ENCODE results near the gene POLE. TPM values are rescaled to one million over a fixed set of nuclear protein-coding genes. Genes with fewer than 3 reads are reported as not detected.

POLE gene
- total and polyA plus RNA-seq, 2 donors (not counting 1 experiment from before 2014, with no cell fraction given), result 6.2 to 9.6 TPM

DNA sequence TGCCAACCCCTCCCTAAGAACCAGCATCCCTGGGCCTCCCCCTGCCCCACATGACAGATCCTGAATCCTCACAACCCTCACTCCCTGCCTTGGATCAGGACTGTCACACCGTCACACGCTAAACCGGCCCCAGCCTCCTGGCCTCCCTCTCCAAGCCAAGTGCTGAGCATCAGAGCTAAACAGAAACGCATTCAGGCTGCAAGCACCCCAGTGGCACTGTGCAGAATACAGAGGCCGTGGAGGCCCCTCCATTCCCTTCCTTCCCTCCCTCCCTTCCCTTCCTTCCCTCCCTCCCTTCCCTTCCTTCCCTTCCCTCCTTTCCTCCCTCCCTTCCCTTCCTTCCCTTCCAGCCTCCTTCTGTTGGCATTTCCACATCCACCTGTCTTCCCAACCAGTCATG lies 12.6 kb downstream of the POLE start:
- no peak for DNase-seq (ENCODE audit: low read depth in 2 of 2)
- Histone ChIP-seq H3K4me2 (ENCODE audit: extremely low read depth, insufficient read depth, low read length) (no peak overlapping the region), H3K9ac (ENCODE audit: insufficient read depth, low read length) (no peak overlapping the region), H3K79me2 (ENCODE audit: control insufficient read depth, insufficient read depth, low read length) (peaks cover 2% of the 10 kb centered on the region), H3K4me3 (replicated peaks in 1 of 4; ENCODE audit: control extremely low read depth in 1 of 4, insufficient read depth in 1 of 4, low read depth in 3 of 4, low read length in 4 of 4) (no peak overlapping the region), H3K36me3 (ENCODE audit: control insufficient read depth, insufficient read depth, low read length) (peaks cover 11% of the 10 kb centered on the region), H3K4me1 (ENCODE audit: control insufficient read depth, extremely low read depth, insufficient read depth, low read length) (no peaks in the 10 kb centered on the region), H3K9me3 (ENCODE audit: control insufficient read depth, insufficient read depth, low read depth, low read length) (no peaks in the 10 kb centered on the region), H2AFZ (ENCODE audit: low read length) (no peak overlapping the region), H3K27me3 (ENCODE audit: control insufficient read depth, insufficient read depth, low read length) (no peaks in the 10 kb centered on the region), H3K27ac (ENCODE audit: insufficient read depth, low read length) (no peak overlapping the region), H4K20me1 (ENCODE audit: control insufficient read depth, extremely low read depth, insufficient read depth, low read length) (no peaks in the 10 kb centered on the region)
- TF ChIP-seq, protein P1, sequence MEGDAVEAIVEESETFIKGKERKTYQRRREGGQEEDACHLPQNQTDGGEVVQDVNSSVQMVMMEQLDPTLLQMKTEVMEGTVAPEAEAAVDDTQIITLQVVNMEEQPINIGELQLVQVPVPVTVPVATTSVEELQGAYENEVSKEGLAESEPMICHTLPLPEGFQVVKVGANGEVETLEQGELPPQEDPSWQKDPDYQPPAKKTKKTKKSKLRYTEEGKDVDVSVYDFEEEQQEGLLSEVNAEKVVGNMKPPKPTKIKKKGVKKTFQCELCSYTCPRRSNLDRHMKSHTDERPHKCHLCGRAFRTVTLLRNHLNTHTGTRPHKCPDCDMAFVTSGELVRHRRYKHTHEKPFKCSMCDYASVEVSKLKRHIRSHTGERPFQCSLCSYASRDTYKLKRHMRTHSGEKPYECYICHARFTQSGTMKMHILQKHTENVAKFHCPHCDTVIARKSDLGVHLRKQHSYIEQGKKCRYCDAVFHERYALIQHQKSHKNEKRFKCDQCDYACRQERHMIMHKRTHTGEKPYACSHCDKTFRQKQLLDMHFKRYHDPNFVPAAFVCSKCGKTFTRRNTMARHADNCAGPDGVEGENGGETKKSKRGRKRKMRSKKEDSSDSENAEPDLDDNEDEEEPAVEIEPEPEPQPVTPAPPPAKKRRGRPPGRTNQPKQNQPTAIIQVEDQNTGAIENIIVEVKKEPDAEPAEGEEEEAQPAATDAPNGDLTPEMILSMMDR (conservative IDR thresholded peaks at IDR 0.05 in 1 of 2, IDR thresholded peaks at IDR 0.05 in 1 of 2; ENCODE audit: low read depth in 1 of 2, low read length in 2 of 2), result no peak
- no peak for TF ChIP-seq EZH2 (IDR thresholded peaks at IDR 0.05; ENCODE audit: low read length, missing control alignments)

DNA sequence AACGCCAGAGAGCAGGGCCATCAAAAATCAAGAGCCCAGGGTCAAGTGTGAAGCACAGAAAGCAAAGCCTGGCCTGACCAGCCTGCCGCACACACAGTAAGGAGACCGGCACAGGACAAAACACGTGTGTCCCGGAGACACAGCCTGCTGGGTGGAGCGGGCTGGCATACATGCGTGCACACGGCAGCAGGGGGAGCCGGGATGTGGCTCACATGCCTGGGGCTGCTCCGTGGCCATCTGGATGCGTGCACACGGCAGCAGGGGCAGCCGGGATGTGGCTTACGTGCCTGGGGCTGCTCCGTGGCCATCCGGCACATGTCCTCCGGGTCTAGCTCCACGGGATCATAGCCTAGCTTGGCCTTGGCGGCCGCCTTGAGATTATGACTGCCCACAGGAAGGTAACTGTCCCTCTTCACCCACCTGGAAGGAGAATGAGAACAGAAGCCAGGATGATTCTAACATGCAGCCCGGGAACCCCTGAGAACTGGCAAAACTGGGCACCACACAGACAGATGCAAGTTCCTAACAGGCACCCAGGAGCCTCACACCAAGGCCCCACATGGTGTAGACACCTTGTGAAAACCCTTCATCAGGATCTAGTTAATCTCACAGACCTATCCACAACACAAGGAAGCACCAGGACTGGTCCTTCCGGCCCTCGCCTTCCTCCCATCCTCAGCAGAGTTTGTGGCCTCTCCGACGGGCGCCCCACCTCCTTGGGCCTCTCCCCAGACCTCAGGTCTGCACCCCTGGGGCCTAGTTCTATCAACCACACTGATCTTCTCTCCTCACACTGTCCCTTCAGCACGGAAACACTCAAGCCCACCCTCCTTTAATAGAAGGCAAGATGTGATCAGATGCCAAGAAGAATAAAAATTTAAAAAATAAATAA lies 13.6 kb downstream of the POLE start:
- DNase-seq (ENCODE audit: low read depth in 2 of 2), result no peak
- H4K20me1 ChIP-seq (ENCODE audit: control insufficient read depth, extremely low read depth, insufficient read depth, low read length), result no peaks in the 10 kb centered on the region

DNA sequence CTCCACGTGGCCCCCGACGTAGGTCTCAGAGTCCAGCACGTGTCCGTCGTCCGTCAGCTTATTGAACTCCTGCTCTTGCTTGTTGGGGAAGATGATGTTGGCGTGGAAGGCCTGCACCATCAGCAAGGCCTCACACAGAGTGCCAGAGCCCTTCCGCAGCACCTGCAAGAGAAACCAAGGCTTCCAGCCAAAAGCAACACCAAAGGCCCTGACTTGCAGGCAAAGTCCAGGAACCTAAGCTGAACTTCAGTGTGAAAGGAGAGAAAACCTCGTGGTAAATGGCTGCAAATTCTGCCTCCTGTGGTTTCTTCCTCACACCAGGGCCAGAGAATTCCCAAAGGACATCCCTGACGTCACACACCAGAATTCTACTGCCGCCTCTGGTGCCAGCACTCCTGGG lies 14.5 kb downstream of the POLE start:
- DNase-seq (ENCODE audit: low read depth in 2 of 2), result no peak
- H3K79me2 ChIP-seq (ENCODE audit: control insufficient read depth, insufficient read depth, low read length), result no peaks in the 10 kb centered on the region
- TF ChIP-seq, protein P1 (conservative IDR thresholded peaks at IDR 0.05 in 1 of 2, IDR thresholded peaks at IDR 0.05 in 1 of 2; ENCODE audit: low read depth in 1 of 2, low read length in 2 of 2), result no peak
- no peak for TF ChIP-seq EZH2 (IDR thresholded peaks at IDR 0.05; ENCODE audit: low read length, missing control alignments)

More for the DNA sequence above, 13.6 kb downstream of the POLE start:
- no peak overlapping the region for H3K4me2 ChIP-seq (ENCODE audit: extremely low read depth, insufficient read depth, low read length)
- no peak overlapping the region for H3K27ac ChIP-seq (ENCODE audit: insufficient read depth, low read length)
- no peak overlapping the region for H3K9ac ChIP-seq (ENCODE audit: insufficient read depth, low read length)
- H3K9me3 ChIP-seq (ENCODE audit: control insufficient read depth, insufficient read depth, low read depth, low read length), result no peaks in the 10 kb centered on the region
- no peak overlapping the region for H3K4me3 ChIP-seq (replicated peaks in 1 of 4; ENCODE audit: control extremely low read depth in 1 of 4, insufficient read depth in 1 of 4, low read depth in 3 of 4, low read length in 4 of 4)
- no peaks in the 10 kb centered on the region for H3K27me3 ChIP-seq (ENCODE audit: control insufficient read depth, insufficient read depth, low read length)
- no peak for TF ChIP-seq EZH2 (IDR thresholded peaks at IDR 0.05; ENCODE audit: low read length, missing control alignments)
- TF ChIP-seq, protein P1 (conservative IDR thresholded peaks at IDR 0.05 in 1 of 2, IDR thresholded peaks at IDR 0.05 in 1 of 2; ENCODE audit: low read depth in 1 of 2, low read length in 2 of 2), result no peak
- H3K36me3 ChIP-seq (ENCODE audit: control insufficient read depth, insufficient read depth, low read length), result peaks cover 13% of the 10 kb centered on the region
- H3K79me2 ChIP-seq (ENCODE audit: control insufficient read depth, insufficient read depth, low read length), result no peaks in the 10 kb centered on the region
- H2AFZ ChIP-seq (ENCODE audit: low read length), result no peak overlapping the region
- H3K4me1 ChIP-seq (ENCODE audit: control insufficient read depth, extremely low read depth, insufficient read depth, low read length), result no peaks in the 10 kb centered on the region

More for the DNA sequence above, 14.5 kb downstream of the POLE start:
- Histone ChIP-seq H3K27ac (ENCODE audit: insufficient read depth, low read length) (no peak overlapping the region), H3K4me1 (ENCODE audit: control insufficient read depth, extremely low read depth, insufficient read depth, low read length) (no peaks in the 10 kb centered on the region), H2AFZ (ENCODE audit: low read length) (no peak overlapping the region), H3K4me2 (ENCODE audit: extremely low read depth, insufficient read depth, low read length) (no peak overlapping the region), H3K9me3 (ENCODE audit: control insufficient read depth, insufficient read depth, low read depth, low read length) (no peaks in the 10 kb centered on the region), H4K20me1 (ENCODE audit: control insufficient read depth, extremely low read depth, insufficient read depth, low read length) (no peaks in the 10 kb centered on the region), H3K9ac (ENCODE audit: insufficient read depth, low read length) (no peak overlapping the region), H3K4me3 (replicated peaks in 1 of 4; ENCODE audit: control extremely low read depth in 1 of 4, insufficient read depth in 1 of 4, low read depth in 3 of 4, low read length in 4 of 4) (no peak overlapping the region), H3K36me3 (ENCODE audit: control insufficient read depth, insufficient read depth, low read length) (peaks cover 14% of the 10 kb centered on the region), H3K27me3 (ENCODE audit: control insufficient read depth, insufficient read depth, low read length) (no peaks in the 10 kb centered on the region)

Measured in fibroblast of lung (primary cell).